Astrocyte (in vitro differentiated cells and primary cell): ENCODE measurements around the gene PFDN4.

Experiments
- EZH2 ChIP-seq: IDR thresholded peaks from 2 replicates; pipeline ENCODE4 v1.6.1; 2012; ENCODE audit warnings: mild to moderate bottlenecking, low read length, inconsistent platforms; ENCODE audit not compliant: insufficient read depth
- TF ChIP-seq, protein P1 (sequence below): IDR thresholded peaks from 2 replicates; pipeline ENCODE4 v1.5.1; 2011; ENCODE audit warnings: low read depth, mild to moderate bottlenecking, inconsistent platforms, low read length, moderate library complexity; ENCODE audit not compliant: insufficient read depth

DNA sequence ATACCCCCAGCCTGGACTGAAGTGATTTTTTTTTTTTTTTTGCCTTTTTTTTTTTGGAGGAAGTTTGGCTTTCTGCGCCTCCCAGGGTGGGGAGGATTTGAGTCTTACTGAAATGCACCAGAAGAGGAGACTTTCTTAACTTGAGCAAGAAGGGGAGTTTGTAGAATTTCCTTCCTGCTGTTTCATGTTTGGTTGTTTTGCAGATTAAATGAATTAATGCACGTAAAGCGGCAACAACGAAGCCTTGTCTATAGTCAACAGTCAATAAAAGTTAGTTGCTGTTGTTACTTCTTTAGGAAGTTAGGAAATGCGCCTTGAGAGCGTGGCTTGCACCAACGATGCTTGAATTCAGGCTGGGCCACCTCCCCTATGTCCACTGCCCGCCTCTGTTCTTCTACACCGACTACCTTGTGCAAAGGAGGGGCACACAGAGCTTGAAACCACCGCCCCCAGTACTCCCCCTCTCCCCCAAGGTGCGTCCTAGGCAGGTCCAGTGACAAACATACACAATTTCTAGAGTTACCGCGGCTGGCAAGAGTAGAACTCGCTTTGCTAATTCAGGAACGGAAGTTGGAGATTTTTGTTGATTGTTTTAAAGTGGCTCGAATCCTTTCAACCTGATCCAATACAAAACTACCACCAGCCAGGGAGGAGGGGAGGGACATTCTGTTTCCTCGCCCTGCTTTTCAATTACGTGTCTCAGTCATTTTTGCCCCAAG lies 33.3 kb upstream of the PFDN4 start:
- TF ChIP-seq, protein P1, sequence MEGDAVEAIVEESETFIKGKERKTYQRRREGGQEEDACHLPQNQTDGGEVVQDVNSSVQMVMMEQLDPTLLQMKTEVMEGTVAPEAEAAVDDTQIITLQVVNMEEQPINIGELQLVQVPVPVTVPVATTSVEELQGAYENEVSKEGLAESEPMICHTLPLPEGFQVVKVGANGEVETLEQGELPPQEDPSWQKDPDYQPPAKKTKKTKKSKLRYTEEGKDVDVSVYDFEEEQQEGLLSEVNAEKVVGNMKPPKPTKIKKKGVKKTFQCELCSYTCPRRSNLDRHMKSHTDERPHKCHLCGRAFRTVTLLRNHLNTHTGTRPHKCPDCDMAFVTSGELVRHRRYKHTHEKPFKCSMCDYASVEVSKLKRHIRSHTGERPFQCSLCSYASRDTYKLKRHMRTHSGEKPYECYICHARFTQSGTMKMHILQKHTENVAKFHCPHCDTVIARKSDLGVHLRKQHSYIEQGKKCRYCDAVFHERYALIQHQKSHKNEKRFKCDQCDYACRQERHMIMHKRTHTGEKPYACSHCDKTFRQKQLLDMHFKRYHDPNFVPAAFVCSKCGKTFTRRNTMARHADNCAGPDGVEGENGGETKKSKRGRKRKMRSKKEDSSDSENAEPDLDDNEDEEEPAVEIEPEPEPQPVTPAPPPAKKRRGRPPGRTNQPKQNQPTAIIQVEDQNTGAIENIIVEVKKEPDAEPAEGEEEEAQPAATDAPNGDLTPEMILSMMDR: no peak
- TF ChIP-seq EZH2: no peak
